H9 (cell line): ENCODE results near the gene THAP4. TPM values are rescaled to one million over a fixed set of nuclear protein-coding genes. Genes with fewer than 3 reads are reported as not detected.

Source experiments
- DNase-seq: peaks from one replicate; pipeline ENCODE4 v3.0.0-alpha.2; 2017
- H2AFZ ChIP-seq: one replicate; pipeline ENCODE4 v1.6.1; 2013; ENCODE audit warnings: mild to moderate bottlenecking, low read length, control low read depth, moderate library complexity
- H2AK5ac ChIP-seq: 2 replicates; pipeline ENCODE4 v1.6.1; 2013; ENCODE audit warnings: low read length, control low read depth, mixed read lengths; ENCODE audit not compliant: insufficient read length
- H2BK120ac ChIP-seq: one replicate; pipeline ENCODE4 v1.6.1; 2013; ENCODE audit warnings: low read depth, mild to moderate bottlenecking, low read length, control low read depth, inconsistent platforms; ENCODE audit not compliant: poor library complexity, severe bottlenecking
- H2BK12ac ChIP-seq: 2 replicates; pipeline ENCODE4 v1.6.1; 2013; ENCODE audit warnings: low read length, control low read depth, mixed read lengths, low read depth; ENCODE audit not compliant: insufficient read length
- H2BK15ac ChIP-seq: 2 replicates; pipeline ENCODE4 v1.6.1; 2013; ENCODE audit warnings: low read depth, low read length, control low read depth
- H2BK20ac ChIP-seq: one replicate; pipeline ENCODE4 v1.6.1; 2013; ENCODE audit warnings: low read depth, mild to moderate bottlenecking, low read length, control low read depth, inconsistent platforms; ENCODE audit not compliant: poor library complexity, severe bottlenecking
- H2BK5ac ChIP-seq: 2 replicates; pipeline ENCODE4 v1.6.1; 2013; ENCODE audit warnings: low read length, control low read depth, mixed read lengths; ENCODE audit not compliant: insufficient read length
- H3K14ac ChIP-seq: 2 replicates; pipeline ENCODE4 v1.6.1; 2013; ENCODE audit warnings: low read length, control low read depth; ENCODE audit not compliant: insufficient read depth
- H3K18ac ChIP-seq: 2 replicates; pipeline ENCODE4 v1.6.1; 2013; ENCODE audit warnings: low read depth, mild to moderate bottlenecking, mixed read lengths, low read length, control low read depth; ENCODE audit not compliant: insufficient read length
- H3K23ac ChIP-seq: 2 replicates; pipeline ENCODE4 v1.6.1; 2013; ENCODE audit warnings: low read length, control low read depth, mixed read lengths, low read depth; ENCODE audit not compliant: insufficient read length
- H3K23me2 ChIP-seq: 2 replicates; pipeline ENCODE4 v1.6.1; 2013; ENCODE audit warnings: low read depth, mild to moderate bottlenecking, mixed read lengths, low read length, control low read depth; ENCODE audit not compliant: insufficient read length, poor library complexity, severe bottlenecking
- H3K27ac ChIP-seq: 2 replicates; pipeline ENCODE4 v1.5.1; 2013; ENCODE audit warnings: low read length, control low read depth, mixed read lengths, low read depth; ENCODE audit not compliant: insufficient read length
- H3K27me3 ChIP-seq: 2 replicates; pipeline ENCODE4 v1.6.1; 2013; ENCODE audit warnings: low read length, control low read depth, inconsistent platforms; ENCODE audit not compliant: insufficient read depth
- H3K4ac ChIP-seq: 2 replicates; pipeline ENCODE4 v1.6.1; 2013; ENCODE audit warnings: low read depth, mild to moderate bottlenecking, control low read depth, inconsistent platforms, low read length, moderate library complexity
- H3K4me1 ChIP-seq: 2 replicates; pipeline ENCODE4 v1.6.1; 2013; ENCODE audit warnings: low read length, control low read depth, inconsistent platforms; ENCODE audit not compliant: insufficient read depth
- H3K4me2 ChIP-seq: 2 replicates; pipeline ENCODE4 v1.6.1; 2013; ENCODE audit warnings: low read length, control low read depth, mixed read lengths; ENCODE audit not compliant: insufficient read length, insufficient read depth
- H3K56ac ChIP-seq: 2 replicates; pipeline ENCODE4 v1.6.1; 2013; ENCODE audit warnings: low read depth, mild to moderate bottlenecking, mixed read lengths, low read length, control low read depth; ENCODE audit not compliant: insufficient read length
- H3K79me1 ChIP-seq: 2 replicates; pipeline ENCODE4 v1.6.1; 2013; ENCODE audit warnings: low read depth, mild to moderate bottlenecking, moderate library complexity, low read length, control low read depth, inconsistent platforms; ENCODE audit not compliant: insufficient read depth, poor library complexity, severe bottlenecking
- H3K79me2 ChIP-seq: 2 replicates; pipeline ENCODE4 v1.6.1; 2013; ENCODE audit warnings: low read length, control low read depth, inconsistent platforms; ENCODE audit not compliant: insufficient read depth
- H3K9ac ChIP-seq: 2 replicates; pipeline ENCODE4 v1.6.1; 2013; ENCODE audit warnings: low read length, control low read depth, mixed read lengths; ENCODE audit not compliant: insufficient read length; ENCODE audit errors: extremely low read depth
- H3K9me3 ChIP-seq: one replicate; pipeline ENCODE4 v1.6.1; 2013; ENCODE audit warnings: low read depth, low read length, inconsistent platforms; ENCODE audit not compliant: control insufficient read depth
- H3T11ph ChIP-seq: one replicate; pipeline ENCODE4 v1.6.1; 2013; ENCODE audit warnings: mild to moderate bottlenecking, low read length, control low read depth, inconsistent platforms
- H4K20me1 ChIP-seq: one replicate; pipeline ENCODE4 v1.6.1; 2013; ENCODE audit not compliant: control insufficient read depth, insufficient read length, insufficient read depth
- H4K5ac ChIP-seq: 2 replicates; pipeline ENCODE4 v1.6.1; 2013; ENCODE audit warnings: low read depth, mild to moderate bottlenecking, mixed read lengths, low read length, control low read depth; ENCODE audit not compliant: insufficient read length
- H4K8ac ChIP-seq: replicated peaks from 2 replicates; pipeline ENCODE4 v1.6.1; 2013; ENCODE audit warnings: low read length, control low read depth, mixed read lengths, low read depth; ENCODE audit not compliant: insufficient read length
- H4K91ac ChIP-seq: 2 replicates; pipeline ENCODE4 v1.6.1; 2013; ENCODE audit warnings: low read depth, mild to moderate bottlenecking, moderate library complexity, mixed read lengths, low read length, control low read depth; ENCODE audit not compliant: insufficient read length
- H3K27ac Mint-ChIP-seq, 3 experiments: 2 replicates in 2 of 3; 3 replicates in 1 of 3; pipeline ENCODE4 v1.8.0; 2020 to 2021; ENCODE audit warnings: mixed read lengths in 3 of 3, mild to moderate bottlenecking in 1 of 3, moderate library complexity in 1 of 3
- H3K27me3 Mint-ChIP-seq: 2 replicates; pipeline ENCODE4 v1.8.0; 2021; ENCODE audit warnings: low read depth, mild to moderate bottlenecking, moderate library complexity, mixed read lengths
- H3K36me3 Mint-ChIP-seq, 3 experiments: 2 replicates in 2 of 3; 3 replicates in 1 of 3; pipeline ENCODE4 v1.8.0; 2020 to 2021; ENCODE audit warnings: low read depth in 3 of 3, mixed read lengths in 3 of 3; ENCODE audit not compliant: insufficient read depth in 1 of 3
- H3K4me1 Mint-ChIP-seq, 2 experiments: 2 replicates each; pipeline ENCODE4 v1.8.0; 2020; ENCODE audit warnings: mixed read lengths in 2 of 2
- H3K4me3 Mint-ChIP-seq, 2 experiments: 2 replicates in 1 of 2; 3 replicates in 1 of 2; pipeline ENCODE4 v1.8.0; 2020 to 2021; ENCODE audit warnings: mild to moderate bottlenecking in 2 of 2, mixed read lengths in 2 of 2, moderate library complexity in 1 of 2
- H3K9me3 Mint-ChIP-seq, 2 experiments: 2 replicates in 1 of 2; 3 replicates in 1 of 2; pipeline ENCODE4 v1.8.0; 2020; ENCODE audit warnings: mild to moderate bottlenecking in 2 of 2, mixed read lengths in 2 of 2, moderate library complexity in 1 of 2
- WGBS: extraction: QIAGEN DNeasy Blood & Tissue Kit; methylation state at CpG from one replicate; pipeline ENCODE4 v1.1.7; 2013; ENCODE audit warnings: missing lambda C conversion rate, low lambda C conversion rate, mixed read lengths; ENCODE audit not compliant: insufficient read length; ENCODE audit errors: extremely low coverage; 5-methylcytosine and 5-hydroxymethylcytosine counted together
- total RNA-seq: library from RNA; stranded (reverse); gene quantifications from 2 replicates; pipeline ENCODE4 v1.2.1, GENCODE V29; 2021
- TF ChIP-seq, protein P1 (sequence below): fragments of 200-600 bp; sonication (generic); conservative IDR thresholded peaks from 3 replicates; pipeline ENCODE4 v1.8.0; 2021; ENCODE audit warnings: antibody characterized with exemption, mild to moderate bottlenecking

THAP4 gene
- total RNA-seq, 1 experiment from 2014 or later: 70.6 TPM

- no peak overlapping the region for H2BK120ac ChIP-seq
- Mint-ChIP-seq H3K4me1 (peaks cover 5 to 7% of the 10 kb centered on the region in 2 experiments), H3K4me3 (no peak overlapping the region), H3K27me3 (no peaks in the 10 kb centered on the region), H3K27ac (no peak overlapping the region), H3K36me3 (peaks cover 41 to 90% (median 84%) of the 10 kb centered on the region in 3 experiments), H3K9me3 (peaks cover 0 to 1% of the 10 kb centered on the region in 2 experiments; a peak in 1 of 5 replicates)
- DNase-seq: no peak
- no peak overlapping the region for H2BK12ac ChIP-seq
- TF ChIP-seq, protein P1, sequence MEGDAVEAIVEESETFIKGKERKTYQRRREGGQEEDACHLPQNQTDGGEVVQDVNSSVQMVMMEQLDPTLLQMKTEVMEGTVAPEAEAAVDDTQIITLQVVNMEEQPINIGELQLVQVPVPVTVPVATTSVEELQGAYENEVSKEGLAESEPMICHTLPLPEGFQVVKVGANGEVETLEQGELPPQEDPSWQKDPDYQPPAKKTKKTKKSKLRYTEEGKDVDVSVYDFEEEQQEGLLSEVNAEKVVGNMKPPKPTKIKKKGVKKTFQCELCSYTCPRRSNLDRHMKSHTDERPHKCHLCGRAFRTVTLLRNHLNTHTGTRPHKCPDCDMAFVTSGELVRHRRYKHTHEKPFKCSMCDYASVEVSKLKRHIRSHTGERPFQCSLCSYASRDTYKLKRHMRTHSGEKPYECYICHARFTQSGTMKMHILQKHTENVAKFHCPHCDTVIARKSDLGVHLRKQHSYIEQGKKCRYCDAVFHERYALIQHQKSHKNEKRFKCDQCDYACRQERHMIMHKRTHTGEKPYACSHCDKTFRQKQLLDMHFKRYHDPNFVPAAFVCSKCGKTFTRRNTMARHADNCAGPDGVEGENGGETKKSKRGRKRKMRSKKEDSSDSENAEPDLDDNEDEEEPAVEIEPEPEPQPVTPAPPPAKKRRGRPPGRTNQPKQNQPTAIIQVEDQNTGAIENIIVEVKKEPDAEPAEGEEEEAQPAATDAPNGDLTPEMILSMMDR: no peak
- H4K5ac ChIP-seq: no peak overlapping the region
- H3K18ac ChIP-seq: no peak overlapping the region
- H3K79me1 ChIP-seq: no peaks in the 10 kb centered on the region
- peaks cover 4% of the 10 kb centered on the region; the same call in 1 of the 2 replicates for H3K79me2 ChIP-seq
- no CpG with 5 or more reads among the region's 14 CpGs for WGBS
- no peak overlapping the region for H3K14ac ChIP-seq
- no peaks in the 10 kb centered on the region for H3K23me2 ChIP-seq
- no peaks in the 10 kb centered on the region for H3K4me1 ChIP-seq
- no peak overlapping the region for H3T11ph ChIP-seq
- H2AFZ ChIP-seq: no peak overlapping the region
- H3K27ac ChIP-seq: no peak overlapping the region
- no peak overlapping the region for H3K23ac ChIP-seq
- H3K27me3 ChIP-seq: no peaks in the 10 kb centered on the region
- no peak overlapping the region for H4K91ac ChIP-seq
- no peaks in the 10 kb centered on the region for H4K20me1 ChIP-seq
- no peak overlapping the region for H2BK15ac ChIP-seq
- H3K9me3 ChIP-seq: no peaks in the 10 kb centered on the region
- H2AK5ac ChIP-seq: no peak overlapping the region
- no peak overlapping the region for H3K9ac ChIP-seq
- no peak overlapping the region for H2BK5ac ChIP-seq
- no peak overlapping the region for H3K4me2 ChIP-seq
- no peak overlapping the region for H3K56ac ChIP-seq
- no peak overlapping the region for H4K8ac ChIP-seq
- H2BK20ac ChIP-seq: no peak overlapping the region
- no peak overlapping the region for H3K4ac ChIP-seq
These were observed 44.1 kb upstream of the THAP4 start for GRCh38 chr2:241680827-241681599.
